Fibroblast of lung (primary cell): ENCODE measurements around the gene GPR27.

Source experiments
- EZH2 ChIP-seq: IDR thresholded peaks from 2 replicates; pipeline ENCODE4 v1.5.1; 2012; ENCODE audit warnings: low read length, control low read depth, mild to moderate bottlenecking; ENCODE audit errors: missing control alignments
- TF ChIP-seq, protein P1 (sequence below), 2 donors: IDR thresholded peaks in 1 of 2; conservative IDR thresholded peaks in 1 of 2; 1 replicate in 1 of 2; 2 replicates in 1 of 2; pipeline ENCODE4 v1.5.1; 2011 to 2012; ENCODE audit warnings: low read length in 2 of 2, control low read depth in 1 of 2, inconsistent platforms in 1 of 2, low read depth in 1 of 2, mild to moderate bottlenecking in 1 of 2

DNA sequence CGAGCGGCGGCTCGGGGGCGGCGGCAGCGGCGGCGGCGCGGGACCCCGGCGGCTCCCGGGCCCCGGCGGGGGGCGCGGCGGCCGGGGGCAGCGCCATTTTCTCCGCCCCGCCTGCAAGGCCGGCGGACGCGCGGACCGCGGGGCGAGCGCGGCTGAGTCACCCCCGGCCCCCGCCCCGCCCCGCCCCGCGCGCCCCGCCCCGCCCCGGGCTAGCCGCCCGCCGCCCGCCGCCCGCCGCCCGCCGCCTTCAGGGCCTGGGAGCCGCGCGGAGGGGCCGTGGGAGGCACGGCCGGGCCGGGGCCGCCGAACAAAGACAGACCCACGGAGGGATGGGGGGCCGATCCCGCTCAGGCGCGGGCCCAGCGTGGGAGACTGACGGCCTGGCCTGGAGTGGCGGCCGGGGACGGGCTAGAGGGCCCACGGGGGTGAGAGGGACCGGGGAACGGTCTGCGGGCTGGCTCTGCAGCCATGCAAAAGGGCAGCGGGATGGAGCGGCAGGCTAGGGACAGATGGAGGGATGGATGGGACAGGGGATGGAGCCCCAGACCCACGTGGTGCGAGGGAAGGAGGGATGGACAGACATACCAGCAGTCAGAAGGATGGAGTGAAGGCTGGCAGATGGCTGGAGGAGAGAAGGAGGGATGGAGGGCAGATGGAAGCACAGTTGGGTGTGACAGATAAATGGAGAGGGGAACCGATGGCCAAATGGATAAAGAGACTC lies 28.2 kb upstream of the GPR27 start, which contains the start of gene EIF4E3:
- TF ChIP-seq, protein P1, sequence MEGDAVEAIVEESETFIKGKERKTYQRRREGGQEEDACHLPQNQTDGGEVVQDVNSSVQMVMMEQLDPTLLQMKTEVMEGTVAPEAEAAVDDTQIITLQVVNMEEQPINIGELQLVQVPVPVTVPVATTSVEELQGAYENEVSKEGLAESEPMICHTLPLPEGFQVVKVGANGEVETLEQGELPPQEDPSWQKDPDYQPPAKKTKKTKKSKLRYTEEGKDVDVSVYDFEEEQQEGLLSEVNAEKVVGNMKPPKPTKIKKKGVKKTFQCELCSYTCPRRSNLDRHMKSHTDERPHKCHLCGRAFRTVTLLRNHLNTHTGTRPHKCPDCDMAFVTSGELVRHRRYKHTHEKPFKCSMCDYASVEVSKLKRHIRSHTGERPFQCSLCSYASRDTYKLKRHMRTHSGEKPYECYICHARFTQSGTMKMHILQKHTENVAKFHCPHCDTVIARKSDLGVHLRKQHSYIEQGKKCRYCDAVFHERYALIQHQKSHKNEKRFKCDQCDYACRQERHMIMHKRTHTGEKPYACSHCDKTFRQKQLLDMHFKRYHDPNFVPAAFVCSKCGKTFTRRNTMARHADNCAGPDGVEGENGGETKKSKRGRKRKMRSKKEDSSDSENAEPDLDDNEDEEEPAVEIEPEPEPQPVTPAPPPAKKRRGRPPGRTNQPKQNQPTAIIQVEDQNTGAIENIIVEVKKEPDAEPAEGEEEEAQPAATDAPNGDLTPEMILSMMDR (conservative IDR thresholded peaks at IDR 0.05 in 1 of 2, IDR thresholded peaks at IDR 0.05 in 1 of 2; ENCODE audit: low read depth in 1 of 2, low read length in 2 of 2) = no peak
- no peak for TF ChIP-seq EZH2
